GM12878 (cell line): ENCODE results near the gene PHLDB1. TPM values are rescaled to one million over a fixed set of nuclear protein-coding genes. Genes with fewer than 3 reads are reported as not detected.

ENCODE experiments used
- ATAC-seq: fragments of 200-7000 bp; cut with Tn5 transposase; 3 replicates; pipeline ENCODE4 v1.9.1; 2020; ENCODE audit warnings: mild to moderate bottlenecking, moderate library complexity
- BruUV-seq: library from RNA; stranded (reverse); fragments of 400-500 nt; replicated peaks from 2 replicates; lab custom pipeline; 2021; lab: Mats Ljungman, UMichigan
- CTCF ChIA-PET: fragments of 300-600 bp; sonication (Branson Sonifier 250); formaldehyde crosslinking; extraction: SDS; loops from one replicate; lab custom pipeline; 2021; ENCODE audit warnings: inconsistent platforms; lab: Yijun Ruan, JAX
- POLR2A ChIA-PET: fragments of 350-600 bp; formaldehyde crosslinking; extraction: SDS; loops from one replicate; lab custom pipeline; 2021; ENCODE audit warnings: inconsistent platforms; lab: Charles Lee
- RAD21 ChIA-PET: fragments of 300-600 bp; sonication (Branson Sonifier 250); formaldehyde crosslinking; loops from one replicate; lab custom pipeline; 2023; ENCODE audit warnings: antibody characterized with exemption; ENCODE audit not compliant: unreplicated experiment; lab: Charles Lee
- SMC1A ChIA-PET: fragments of 300-600 bp; sonication (Branson Sonifier 250); formaldehyde crosslinking; loops from one replicate; lab custom pipeline; 2023; ENCODE audit not compliant: unreplicated experiment, uncharacterized antibody; lab: Charles Lee
- DNase-seq: peaks from one replicate; pipeline ENCODE4 v3.0.0-alpha.2; 2011; ENCODE audit warnings: low read depth, low spot score
- FAIRE-seq: peaks from 3 replicates; lab custom pipeline; 2011; peaks lifted over from hg19 to GRCh38; lab: Jason Lieb, UNC
- H2AFZ ChIP-seq: 2 replicates; pipeline ENCODE4 v1.6.0; 2011; ENCODE audit warnings: low read depth, low read length, control low read depth; ENCODE audit not compliant: control insufficient read depth
- H3K27ac ChIP-seq: 2 replicates; pipeline ENCODE4 v1.5.1; 2011; ENCODE audit warnings: control low read depth; ENCODE audit not compliant: control insufficient read depth, insufficient read depth
- H3K27me3 ChIP-seq, 2 experiments: replicated peaks in 1 of 2; 2 replicates each; pipeline versions ENCODE4 v1.6.0 to v1.6.1; 2011; ENCODE audit warnings: low read length in 1 of 2; ENCODE audit not compliant: control insufficient read depth in 2 of 2, insufficient read depth in 2 of 2
- H3K36me3 ChIP-seq, 2 experiments: 2 replicates each; pipeline ENCODE4 v1.5.1; 2011; ENCODE audit warnings: low read length in 1 of 2; ENCODE audit not compliant: control insufficient read depth in 2 of 2, insufficient read depth in 2 of 2
- H3K4me1 ChIP-seq: 2 replicates; pipeline ENCODE4 v1.6.1; 2011; ENCODE audit warnings: mild to moderate bottlenecking, low read length, moderate library complexity, mixed read lengths; ENCODE audit not compliant: control insufficient read depth, insufficient read depth
- H3K4me2 ChIP-seq: 2 replicates; pipeline ENCODE4 v1.6.0; 2011; ENCODE audit warnings: control low read depth; ENCODE audit not compliant: control insufficient read depth, insufficient read depth
- H3K4me3 ChIP-seq: fragments of 200-600 bp; sonication (generic); 2 replicates; pipeline ENCODE4 v1.5.1; 2016
- H3K79me2 ChIP-seq: 2 replicates; pipeline ENCODE4 v1.6.0; 2011; ENCODE audit warnings: low read length; ENCODE audit not compliant: control insufficient read depth, insufficient read depth
- H3K9ac ChIP-seq: 2 replicates; pipeline ENCODE4 v1.8.0; 2011; ENCODE audit warnings: low read length, control low read depth, mixed read lengths; ENCODE audit not compliant: control insufficient read depth, insufficient read depth
- H3K9me3 ChIP-seq: replicated peaks from 3 replicates; pipeline ENCODE4 v1.5.1; 2011; ENCODE audit warnings: mild to moderate bottlenecking, low read length; ENCODE audit not compliant: control insufficient read depth, insufficient read depth
- H4K20me1 ChIP-seq: 2 replicates; pipeline ENCODE4 v1.6.0; 2011; ENCODE audit not compliant: control insufficient read depth, insufficient read depth
- CTCF ChIP-seq, 3 experiments: IDR thresholded peaks in 2 of 3; conservative IDR thresholded peaks in 1 of 3; 2 replicates each; pipeline ENCODE4 v1.5.1; 2011; ENCODE audit warnings: low read depth in 3 of 3, low read length in 3 of 3, mild to moderate bottlenecking in 3 of 3, control low read depth in 2 of 3, moderate library complexity in 2 of 3, inconsistent platforms in 1 of 3, mixed read lengths in 1 of 3; ENCODE audit not compliant: control insufficient read depth in 2 of 3, insufficient read depth in 1 of 3; ENCODE audit errors: extremely low read depth in 1 of 3
- EGR1 ChIP-seq, 2 experiments: IDR thresholded peaks; 1 replicate in 1 of 2; 2 replicates in 1 of 2; pipeline ENCODE4 v1.6.1; 2011 to 2012; ENCODE audit warnings: low read depth in 2 of 2, low read length in 2 of 2, borderline replicate concordance in 1 of 2, mild to moderate bottlenecking in 1 of 2, moderate library complexity in 1 of 2
- WGBS: methylation state at CpG from one replicate; pipeline ENCODE4 v1.1.6; 2016; ENCODE audit warnings: low lambda C conversion rate; ENCODE audit not compliant: insufficient replicate concordance, insufficient coverage; ENCODE audit errors: missing lambda C conversion rate; 5-methylcytosine and 5-hydroxymethylcytosine counted together
- in situ Hi-C: fragments of 300-500 bp; cut with MboI; formaldehyde crosslinking; loops from 9 replicates; pipeline ENCODE4 v1.14.3; 2018; ENCODE audit warnings: mixed read lengths
- intact Hi-C: fragments of 100-400 bp; cut with micrococcal nuclease; formaldehyde crosslinking; loops from one replicate; pipeline ENCODE4 v1.14.2; 2022; ENCODE audit not compliant: unreplicated experiment
- polyA plus RNA-seq, 11 experiments: library from polyadenylated mRNA; depleted of rRNA in 4 of 11; unstranded in 6 of 11; stranded (reverse) in 5 of 11; fragments of >200 nt; fragmentation: Nextera tagmentation in 4 of 11; fragmentation: Illumina TruSeq in 1 of 11; extraction: Ambion mirVana in 4 of 11; extraction: Trizol in 1 of 11; gene quantifications; 1 replicate in 1 of 11; 2 replicates in 10 of 11; pipeline versions ENCODE4 v1.2.1 to v1.2.3, GENCODE V29; 2011 to 2016; ENCODE audit warnings: inconsistent platforms in 2 of 11, missing spikeins in 2 of 11, low read depth in 1 of 11
- total RNA-seq, 4 experiments: library from RNA; depleted of rRNA in 3 of 4; stranded (reverse); fragments of >200 nt in 3 of 4; fragmentation: Illumina TruSeq in 1 of 4; extraction: Trizol in 1 of 4; gene quantifications; 2 replicates each; pipeline versions ENCODE4 v1.2.1 to v1.2.3, GENCODE V29; 2013 to 2021

PHLDB1 gene
- total and polyA plus RNA-seq, 10 of the 15 experiments (the other 5 are each of a cell fraction or from before 2014, with no cell fraction given), result 0.03 to 0.26 (median 0.18) TPM; not detected in 4

- ChIA-PET CTCF (interaction anchor here (0.6 kb wide), 1 partner anchor 335 kb away, joined by 3 read pairs; the partner anchor contains the start of gene UPK2), RAD21 (interaction anchor here (0.6 kb wide), 1 partner anchor 8 kb away, joined by 4 read pairs; no protein-coding TSS in a partner anchor), POLR2A (interaction anchor here (0.6 to 0.7 kb wide), 2 partner anchors 14 to 514 kb away, joined by 4 to 6 read pairs; no protein-coding TSS in a partner anchor), SMC1A (no interaction called here)
- H3K9me3 ChIP-seq, result no peaks in the 10 kb centered on the region
- 0 out of 3 replicates have a peak, but pooled peaks of 1 of the 2 experiments have one; percentile 6 for TF ChIP-seq EGR1 (IDR thresholded peaks at IDR 0.05; ENCODE audit: borderline replicate concordance in 1 of 2, low read depth in 2 of 2, low read length in 2 of 2)
- no peak for TF ChIP-seq CTCF (IDR thresholded peaks at IDR 0.05 in 2 of 3, conservative IDR thresholded peaks at IDR 0.05 in 1 of 3; ENCODE audit: control insufficient read depth in 2 of 3, extremely low read depth in 1 of 3, insufficient read depth in 1 of 3, low read depth in 3 of 3, low read length in 3 of 3)
- H3K27ac ChIP-seq, result no peak overlapping the region
- H3K9ac ChIP-seq, result no peak overlapping the region
- no peak for DNase-seq
- no peak for FAIRE-seq
- H4K20me1 ChIP-seq, result no peaks in the 10 kb centered on the region
- WGBS, result 9% methylated on average over 29 of the region's 38 CpGs
- in situ Hi-C loops, result no loop called here
- intact Hi-C loops, result no loop called here
- peak; percentile 42 for ATAC-seq
- no peaks in the 10 kb centered on the region for H3K79me2 ChIP-seq
- no peaks in the 10 kb centered on the region for H3K4me1 ChIP-seq
- no TSS peak for BruUV-seq
- H3K4me2 ChIP-seq, result peak overlapping the region; percentile 15
- peaks cover 5 to 6% of the 10 kb centered on the region in 2 experiments for H3K27me3 ChIP-seq
- H2AFZ ChIP-seq, result no peak overlapping the region; the same call in 1 of the 2 replicates
- H3K4me3 ChIP-seq, result no peak overlapping the region
- H3K36me3 ChIP-seq, result no peaks in the 10 kb centered on the region
Measured at GRCh38 chr11:118621071-118621783, 13.8 kb downstream of the PHLDB1 start.
